ENCODE measurements around the gene DLGAP5.

DNA sequence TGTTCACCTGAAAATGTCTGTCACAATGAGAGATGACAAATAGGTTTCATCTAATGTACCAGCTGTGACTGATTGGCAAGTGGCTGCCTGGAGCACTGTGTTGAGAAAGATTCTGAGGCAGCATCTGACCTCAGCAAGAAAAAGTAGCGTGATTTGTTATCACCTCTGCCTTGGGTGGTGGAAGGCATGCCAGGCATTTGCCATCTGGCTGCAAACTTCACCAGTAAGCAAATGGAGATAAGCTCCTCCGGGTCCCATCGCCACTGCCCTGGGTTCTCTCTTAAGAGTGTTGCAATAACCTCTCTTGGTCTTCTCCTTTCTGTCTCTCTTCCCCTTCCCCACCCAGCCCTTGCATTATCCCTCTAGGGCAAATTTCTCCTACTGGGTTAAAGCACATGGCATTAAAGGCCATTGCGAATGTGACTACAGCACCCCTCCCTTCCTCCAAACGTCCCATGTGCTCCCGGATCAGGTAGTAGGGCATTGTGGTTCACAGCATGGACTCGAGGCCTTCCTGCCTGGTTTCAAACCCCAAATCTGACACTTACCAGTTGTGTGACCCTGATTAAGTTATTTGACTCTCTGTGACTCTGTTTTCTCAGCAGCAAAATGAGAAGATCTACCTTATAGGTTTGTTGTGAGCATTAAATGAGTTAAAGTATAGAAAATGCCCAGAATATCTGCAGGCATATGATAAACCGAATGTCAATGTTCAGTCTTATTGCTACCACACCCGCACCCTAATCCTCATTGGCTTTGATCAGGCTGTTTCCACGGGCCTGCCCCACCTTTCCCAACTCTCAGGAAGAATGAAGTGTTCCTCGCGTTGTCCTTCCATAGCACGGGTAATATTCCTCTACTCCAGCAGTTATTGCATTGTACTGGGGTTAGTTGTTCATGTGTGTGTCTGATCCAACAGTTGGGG is 70.6 kb downstream of the DLGAP5 start:
- TF ChIP-seq, protein P1, sequence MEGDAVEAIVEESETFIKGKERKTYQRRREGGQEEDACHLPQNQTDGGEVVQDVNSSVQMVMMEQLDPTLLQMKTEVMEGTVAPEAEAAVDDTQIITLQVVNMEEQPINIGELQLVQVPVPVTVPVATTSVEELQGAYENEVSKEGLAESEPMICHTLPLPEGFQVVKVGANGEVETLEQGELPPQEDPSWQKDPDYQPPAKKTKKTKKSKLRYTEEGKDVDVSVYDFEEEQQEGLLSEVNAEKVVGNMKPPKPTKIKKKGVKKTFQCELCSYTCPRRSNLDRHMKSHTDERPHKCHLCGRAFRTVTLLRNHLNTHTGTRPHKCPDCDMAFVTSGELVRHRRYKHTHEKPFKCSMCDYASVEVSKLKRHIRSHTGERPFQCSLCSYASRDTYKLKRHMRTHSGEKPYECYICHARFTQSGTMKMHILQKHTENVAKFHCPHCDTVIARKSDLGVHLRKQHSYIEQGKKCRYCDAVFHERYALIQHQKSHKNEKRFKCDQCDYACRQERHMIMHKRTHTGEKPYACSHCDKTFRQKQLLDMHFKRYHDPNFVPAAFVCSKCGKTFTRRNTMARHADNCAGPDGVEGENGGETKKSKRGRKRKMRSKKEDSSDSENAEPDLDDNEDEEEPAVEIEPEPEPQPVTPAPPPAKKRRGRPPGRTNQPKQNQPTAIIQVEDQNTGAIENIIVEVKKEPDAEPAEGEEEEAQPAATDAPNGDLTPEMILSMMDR (conservative IDR thresholded peaks at IDR 0.05 in 1 of 2, IDR thresholded peaks at IDR 0.05 in 1 of 2; ENCODE audit: extremely low read depth in 1 of 2, insufficient read depth in 1 of 2, low read depth in 1 of 2, low read length in 2 of 2), result no peak
- no peak for TF ChIP-seq EZH2 (IDR thresholded peaks at IDR 0.05; ENCODE audit: borderline replicate concordance, low read length)
